Measurements from ENCODE around the gene TTC34. TPM values are rescaled to one million over a fixed set of nuclear protein-coding genes. Genes with fewer than 3 reads are reported as not detected.
A peak's percentile ranks its signal among the peaks of the same experiment; 100 is the strongest.

TTC34 gene
- total and polyA plus RNA-seq, 4 donors: 0.10 to 1.6 (median 1.1) TPM

- Histone ChIP-seq H3K27me3 (ENCODE audit: control insufficient read depth, insufficient read depth, low read length) (no peaks in the 10 kb centered on the region), H3K4me1 (ENCODE audit: control insufficient read depth, insufficient read depth, low read length) (peaks cover 44% of the 10 kb centered on the region), H3K9me3 (ENCODE audit: control insufficient read depth, insufficient read depth, low read length) (no peaks in the 10 kb centered on the region), H3K4me3 (ENCODE audit: low read depth, low read length) (no peak overlapping the region), H3K36me3 (ENCODE audit: control insufficient read depth, insufficient read depth, low read length) (peaks cover 33% of the 10 kb centered on the region), H3K27ac (ENCODE audit: low read depth, low read length) (no peak overlapping the region)
- WGBS (ENCODE audit: insufficient coverage): 96% methylated on average over 25 of the region's 25 CpGs
- no peak for DNase-seq (ENCODE audit: low read depth in 4 of 6, low spot score in 6 of 6)
Observed at GRCh38 chr1:2589431-2590232, 211.9 kb downstream of the TTC34 start.

GRCh38 chr1:2588661-2589430 lies 212.6 kb downstream of the TTC34 start:
- Histone ChIP-seq H3K9me3 (ENCODE audit: control insufficient read depth, insufficient read depth, low read length) (no peaks in the 10 kb centered on the region), H3K4me1 (ENCODE audit: control insufficient read depth, insufficient read depth, low read length) (peaks cover 40% of the 10 kb centered on the region)
- 85% methylated on average over 21 of the region's 23 CpGs for WGBS (ENCODE audit: insufficient coverage)

GRCh38 chr1:2587860-2588571 lies 213.5 kb downstream of the TTC34 start:
- DNase-seq (ENCODE audit: low read depth in 4 of 6, low spot score in 6 of 6): no peak
- H3K27ac ChIP-seq (ENCODE audit: low read depth, low read length): no peak overlapping the region
- H3K4me3 ChIP-seq (ENCODE audit: low read depth, low read length): peak overlapping the region; percentile 54
- WGBS (ENCODE audit: insufficient coverage): 83% methylated on average over 19 of the region's 19 CpGs
- peaks cover 33% of the 10 kb centered on the region for H3K4me1 ChIP-seq (ENCODE audit: control insufficient read depth, insufficient read depth, low read length)
- H3K9me3 ChIP-seq (ENCODE audit: control insufficient read depth, insufficient read depth, low read length): no peaks in the 10 kb centered on the region
- no peaks in the 10 kb centered on the region for H3K27me3 ChIP-seq (ENCODE audit: control insufficient read depth, insufficient read depth, low read length)
- H3K36me3 ChIP-seq (ENCODE audit: control insufficient read depth, insufficient read depth, low read length): peaks cover 33% of the 10 kb centered on the region

More at GRCh38 chr1:2588661-2589430, 212.6 kb downstream of the TTC34 start:
- Histone ChIP-seq H3K27ac (ENCODE audit: low read depth, low read length) (no peak overlapping the region), H3K27me3 (ENCODE audit: control insufficient read depth, insufficient read depth, low read length) (no peaks in the 10 kb centered on the region), H3K36me3 (ENCODE audit: control insufficient read depth, insufficient read depth, low read length) (peaks cover 33% of the 10 kb centered on the region), H3K4me3 (ENCODE audit: low read depth, low read length) (no peak overlapping the region)
- DNase-seq (ENCODE audit: low read depth in 4 of 6, low spot score in 6 of 6): no peak

GRCh38 chr1:2587071-2587859 lies 214.2 kb downstream of the TTC34 start:
- DNase-seq (ENCODE audit: low read depth in 4 of 6, low spot score in 6 of 6): no peak
- H3K4me1 ChIP-seq (ENCODE audit: control insufficient read depth, insufficient read depth, low read length): peaks cover 33% of the 10 kb centered on the region
- no peaks in the 10 kb centered on the region for H3K27me3 ChIP-seq (ENCODE audit: control insufficient read depth, insufficient read depth, low read length)
- H3K27ac ChIP-seq (ENCODE audit: low read depth, low read length): no peak overlapping the region
- 8% methylated on average over 48 of the region's 52 CpGs for WGBS (ENCODE audit: insufficient coverage)
- peaks cover 33% of the 10 kb centered on the region for H3K36me3 ChIP-seq (ENCODE audit: control insufficient read depth, insufficient read depth, low read length)
- no peaks in the 10 kb centered on the region for H3K9me3 ChIP-seq (ENCODE audit: control insufficient read depth, insufficient read depth, low read length)
- peak overlapping the region; percentile 54 for H3K4me3 ChIP-seq (ENCODE audit: low read depth, low read length)

GRCh38 chr1:2586154-2587070 lies 215.1 kb downstream of the TTC34 start, which contains the start of gene PRXL2B:
TSS of gene PRXL2B (plus strand) at chr1:2586777. CDS start at chr1:2586886, 109 bp downstream.
- H3K36me3 ChIP-seq (ENCODE audit: control insufficient read depth, insufficient read depth, low read length): peaks cover 33% of the 10 kb centered on the region
- H3K27me3 ChIP-seq (ENCODE audit: control insufficient read depth, insufficient read depth, low read length): no peaks in the 10 kb centered on the region
- no peaks in the 10 kb centered on the region for H3K9me3 ChIP-seq (ENCODE audit: control insufficient read depth, insufficient read depth, low read length)
- peak; percentile 90 to 99 (median 94) for DNase-seq (ENCODE audit: low read depth in 4 of 6, low spot score in 6 of 6)
- WGBS (ENCODE audit: insufficient coverage): under 1% methylated on average over 98 of the region's 107 CpGs
- H3K27ac ChIP-seq (ENCODE audit: low read depth, low read length): peak within 1 kb of the TSS; percentile 92
- peaks cover 33% of the 10 kb centered on the region for H3K4me1 ChIP-seq (ENCODE audit: control insufficient read depth, insufficient read depth, low read length)
- H3K4me3 ChIP-seq (ENCODE audit: low read depth, low read length): peak within 1 kb of the TSS; percentile 54

Other genes with a start within 250 kb of the TTC34 start
- 10 to 100 TPM in 1 of 2 donors, 1 to 10 TPM in 1; 7.2 to 20.4 TPM for gene TNFRSF14, start 245.3 kb downstream of the TTC34 start, total RNA-seq
- 10 to 100 TPM in 1 of 2 donors, 1 to 10 TPM in 1; 8.4 to 16.3 TPM for gene TNFRSF14, start 245.3 kb downstream of the TTC34 start, polyA plus RNA-seq (ENCODE audit: insufficient read length in 2 of 2)
- 10 to 100 TPM; 19.0 to 21.1 TPM for gene PRXL2B, start 214.9 kb downstream of the TTC34 start, total RNA-seq
- gene PRXL2B, start 214.9 kb downstream of the TTC34 start, polyA plus RNA-seq (ENCODE audit: insufficient read length in 2 of 2): 10 to 100 TPM; 82.8 to 85.9 TPM
- 1 to 10 TPM; 2.9 to 3.9 TPM for gene MMEL1, start 168.7 kb downstream of the TTC34 start, total RNA-seq
- 1 to 10 TPM; 2.3 TPM for gene MMEL1, start 168.7 kb downstream of the TTC34 start, polyA plus RNA-seq (ENCODE audit: insufficient read length in 2 of 2)
- gene ACTRT2, start 219.8 kb upstream of the TTC34 start, total RNA-seq: not detected
- not detected for gene ACTRT2, start 219.8 kb upstream of the TTC34 start, polyA plus RNA-seq (ENCODE audit: insufficient read length in 2 of 2)

All from spinal cord (tissue), 10 donors.